ENCODE measurements around the gene SERP2.

SERP2 gene

GRCh38 chr13:44435142-44435918 is 61.7 kb downstream of the SERP2 start:
- peak; percentile 92 for DNase-seq (ENCODE audit: low read depth)

DNA sequence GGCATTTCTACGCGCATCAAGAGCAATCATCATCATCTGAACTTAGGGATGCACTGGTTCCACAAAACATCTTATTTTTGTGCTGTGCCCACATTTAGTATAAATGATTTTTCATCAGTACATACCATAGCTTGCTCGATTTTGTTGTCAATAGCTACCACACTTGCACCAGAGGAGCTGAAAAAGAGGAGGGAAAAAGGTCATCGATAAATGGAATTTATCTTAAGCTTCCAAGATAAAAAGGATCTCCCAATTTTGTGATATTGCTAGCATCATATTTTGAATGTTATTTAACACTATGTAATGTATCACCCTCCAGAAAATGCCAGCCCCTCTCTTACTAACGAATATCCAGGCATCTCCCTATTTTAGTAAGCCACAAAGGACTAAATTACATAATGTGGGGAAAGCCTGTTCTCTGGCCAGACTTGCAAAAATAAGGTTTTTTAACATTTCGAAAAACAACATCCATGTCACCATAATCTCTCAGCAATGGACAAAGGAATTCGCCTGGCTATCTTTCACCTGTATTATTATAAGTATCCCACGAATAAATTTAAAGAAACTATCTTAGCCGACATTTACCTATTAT is 62.4 kb downstream of the SERP2 start:
- DNase-seq (ENCODE audit: low read depth) = no peak

GRCh38 chr13:44436589-44437337 is 63.1 kb downstream of the SERP2 start:
- DNase-seq (ENCODE audit: low read depth) = peak; percentile 73

DNA sequence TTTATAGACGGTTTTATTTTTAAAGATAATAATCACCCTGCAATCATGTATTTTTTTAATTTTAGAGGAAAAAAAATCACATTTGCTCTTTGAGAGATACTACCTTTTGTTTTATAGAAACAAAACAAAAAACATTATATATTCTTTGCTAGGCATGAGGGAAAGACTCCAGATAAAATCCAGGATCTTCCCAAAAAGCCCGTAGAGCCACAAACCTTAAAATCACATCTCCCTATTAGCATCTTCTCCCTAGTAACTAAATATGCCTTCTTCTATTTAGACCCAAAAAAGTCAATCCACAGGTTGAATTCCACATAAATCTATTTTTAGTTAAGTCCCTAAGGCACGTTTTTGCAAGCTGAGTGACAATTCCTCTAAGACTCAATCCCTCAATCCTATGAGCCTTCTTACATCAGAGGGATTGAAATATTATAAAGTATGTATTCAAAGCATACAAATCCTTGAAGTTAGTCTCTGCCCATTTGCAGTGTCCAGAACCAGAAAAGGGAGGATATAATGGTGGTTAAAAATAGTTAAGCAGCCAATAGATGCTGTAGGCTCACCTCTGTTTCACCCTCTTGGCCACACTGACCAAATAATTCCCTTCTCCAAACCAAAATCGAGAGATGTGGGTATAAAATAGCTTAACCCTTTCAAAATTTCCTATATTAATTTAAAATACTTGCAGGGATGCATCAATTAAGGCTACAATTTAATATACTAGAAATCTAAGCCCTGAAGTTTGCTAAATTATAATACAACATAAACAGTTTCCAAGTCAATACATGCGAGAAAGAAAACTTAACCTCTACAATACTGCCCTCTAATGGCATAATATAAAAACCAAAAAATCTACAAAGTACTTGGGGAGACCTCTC is 64.0 kb downstream of the SERP2 start:
- DNase-seq (ENCODE audit: low read depth) = no peak

DNA sequence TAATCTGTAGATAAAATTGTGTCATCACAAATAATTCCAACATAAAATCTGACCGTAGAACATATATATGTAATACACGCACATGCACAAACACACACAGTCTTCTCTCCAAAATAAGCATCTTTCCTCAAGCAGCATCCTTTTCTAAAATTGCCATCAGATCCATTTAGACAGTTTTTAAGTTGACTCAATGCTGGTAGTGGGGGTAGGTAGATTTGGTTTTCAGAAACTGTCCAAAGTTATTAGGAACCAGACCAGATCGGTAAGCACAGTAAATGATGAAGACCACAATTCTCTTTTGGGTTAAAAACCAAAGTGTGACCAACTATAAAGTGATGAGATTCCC is 64.6 kb downstream of the SERP2 start:
- DNase-seq (ENCODE audit: low read depth) = no peak

- DNase-seq (ENCODE audit: low read depth) = no peak
Observed at GRCh38 chr13:44439452-44440024, 65.9 kb downstream of the SERP2 start.

GRCh38 chr13:44440046-44440608 is 66.5 kb downstream of the SERP2 start:
- no peak for DNase-seq (ENCODE audit: low read depth)
